Astrocyte of the spinal cord (primary cell): ENCODE data around the gene FBXL12.
"Not testable (repeated sequence)": the region's sequence is repeated elsewhere in the genome, so short reads cannot be mapped to it uniquely, and the experiment has no call there.

Experiments
- DNase-seq: peaks from one replicate; pipeline ENCODE4 v3.0.0; 2011; ENCODE audit warnings: low read depth, low spot score
- H3K4me3 ChIP-seq: 2 replicates; pipeline ENCODE4 v1.5.1; 2011; ENCODE audit warnings: low read depth, mild to moderate bottlenecking, low read length, moderate library complexity
- CTCF ChIP-seq: IDR thresholded peaks from 2 replicates; pipeline ENCODE4 v1.5.1; 2012; ENCODE audit warnings: low read depth, mild to moderate bottlenecking, low read length, inconsistent platforms
- in situ Hi-C: cut with HindIII; loops from 2 replicates; pipeline ENCODE4 v1.10.0; 2017; ENCODE audit warnings: low sequenced_read_pairs

Gene FBXL12

GRCh38 chr19:9786342-9786741, 32.5 kb downstream of the FBXL12 start:
- in situ Hi-C loops: no loop called here
- DNase-seq: no peak
- no peak for TF ChIP-seq CTCF
- peak overlapping the region; percentile 73 for H3K4me3 ChIP-seq

- in situ Hi-C loops: no loop called here
These were observed 33.2 kb downstream of the FBXL12 start for GRCh38 chr19:9785367-9786331.

GRCh38 chr19:9784163-9784496, 34.7 kb downstream of the FBXL12 start:
- H3K4me3 ChIP-seq, in situ Hi-C loops, DNase-seq: not testable (repeated sequence)

More at GRCh38 chr19:9785367-9786331, 33.2 kb downstream of the FBXL12 start:
- DNase-seq: peak; percentile 96
- peak overlapping the region; percentile 73 for H3K4me3 ChIP-seq
- TF ChIP-seq CTCF: no peak

- in situ Hi-C loops: no loop called here
- H3K4me3 ChIP-seq: no peak overlapping the region
- TF ChIP-seq CTCF: no peak
- DNase-seq: no peak
These were observed 36.5 kb downstream of the FBXL12 start for GRCh38 chr19:9782338-9782737.

- no peak for TF ChIP-seq CTCF
- H3K4me3 ChIP-seq: peak within 1 kb of the TSS; percentile 76
- in situ Hi-C loops: no loop called here
These were observed 50.4 kb downstream of the FBXL12 start, which contains the start of gene ZNF846 for GRCh38 chr19:9768175-9769112. Gene ZNF846 (minus strand): TSS chr19:9768738. CDS start chr19:9764950, 3,788 bp downstream.

More at GRCh38 chr19:9768175-9769112, 50.4 kb downstream of the FBXL12 start, which contains the start of gene ZNF846:
- DNase-seq: peak; percentile 97
